ENCODE data around the gene POU3F3. TPM values are rescaled to one million over a fixed set of nuclear protein-coding genes. Genes with fewer than 3 reads are reported as not detected.

Gene POU3F3
- total RNA-seq, 4 donors from 2014 or later, result 0.20 to 25.6 (median 13.5) TPM; not detected in 1

DNA sequence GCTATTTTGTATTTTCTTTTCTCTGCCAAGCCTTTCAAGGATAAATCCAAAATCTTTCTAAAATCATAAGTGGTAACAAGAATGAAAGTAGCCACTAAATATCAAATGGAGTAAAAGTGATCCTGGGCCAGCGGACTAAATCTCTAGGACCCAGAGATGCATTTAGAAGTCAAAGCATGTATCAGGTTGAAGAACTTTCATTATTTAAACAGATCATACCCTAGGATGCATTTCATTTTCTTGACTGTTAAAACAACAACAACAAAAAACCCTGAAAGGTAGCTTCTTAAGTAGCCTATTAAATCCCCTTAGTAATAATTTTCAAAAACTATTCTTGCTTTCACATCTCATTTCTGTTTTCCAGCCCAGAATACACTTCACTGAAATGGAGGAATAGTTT is 4.8 kb upstream of the POU3F3 start:
- peaks cover 100% of the 10 kb centered on the region for H3K27me3 ChIP-seq
- peaks cover 0 to 44% (median 13%) of the 10 kb centered on the region in 3 donors for H3K4me1 ChIP-seq
- H3K27ac ChIP-seq, result peak overlapping the region in 1 of 4 donors; percentile 54
- H3K36me3 ChIP-seq, result no peaks in the 10 kb centered on the region
- H3K9me3 ChIP-seq, result no peaks in the 10 kb centered on the region
- TF ChIP-seq EP300 (IDR thresholded peaks at IDR 0.05) (no peak), CTCF (IDR thresholded peaks at IDR 0.05) (no peak), POLR2A (IDR thresholded peaks at IDR 0.05) (no peak), POLR2AphosphoS5 (IDR thresholded peaks at IDR 0.05) (no peak)
- H3K4me3 ChIP-seq, result no peak overlapping the region
- no peak for ATAC-seq
- 7 to 18% methylated on average over 1 of the region's 1 CpG for WGBS, 2 donors (ENCODE audit: low coverage in 1 of 2)

- no peak for ATAC-seq
- TF ChIP-seq POLR2AphosphoS5 (IDR thresholded peaks at IDR 0.05) (no peak), EP300 (IDR thresholded peaks at IDR 0.05) (no peak), CTCF (IDR thresholded peaks at IDR 0.05) (peak; percentile 32 to 68 (median 56)), POLR2A (IDR thresholded peaks at IDR 0.05) (no peak)
- WGBS, 2 donors (ENCODE audit: low coverage in 1 of 2), result 0 to 10% methylated on average over 5 to 7 of the region's 7 CpGs
- Histone ChIP-seq H3K4me1 (peaks cover 0 to 44% (median 9%) of the 10 kb centered on the region in 3 donors), H3K27ac (peak overlapping the region in 2 of 4 donors; percentile 26 to 53), H3K27me3 (peaks cover 100% of the 10 kb centered on the region), H3K36me3 (no peaks in the 10 kb centered on the region), H3K9me3 (no peaks in the 10 kb centered on the region), H3K4me3 (peak overlapping the region in 1 of 2 donors; percentile 0)
Measured at GRCh38 chr2:104849618-104850141, 4.2 kb upstream of the POU3F3 start.

DNA sequence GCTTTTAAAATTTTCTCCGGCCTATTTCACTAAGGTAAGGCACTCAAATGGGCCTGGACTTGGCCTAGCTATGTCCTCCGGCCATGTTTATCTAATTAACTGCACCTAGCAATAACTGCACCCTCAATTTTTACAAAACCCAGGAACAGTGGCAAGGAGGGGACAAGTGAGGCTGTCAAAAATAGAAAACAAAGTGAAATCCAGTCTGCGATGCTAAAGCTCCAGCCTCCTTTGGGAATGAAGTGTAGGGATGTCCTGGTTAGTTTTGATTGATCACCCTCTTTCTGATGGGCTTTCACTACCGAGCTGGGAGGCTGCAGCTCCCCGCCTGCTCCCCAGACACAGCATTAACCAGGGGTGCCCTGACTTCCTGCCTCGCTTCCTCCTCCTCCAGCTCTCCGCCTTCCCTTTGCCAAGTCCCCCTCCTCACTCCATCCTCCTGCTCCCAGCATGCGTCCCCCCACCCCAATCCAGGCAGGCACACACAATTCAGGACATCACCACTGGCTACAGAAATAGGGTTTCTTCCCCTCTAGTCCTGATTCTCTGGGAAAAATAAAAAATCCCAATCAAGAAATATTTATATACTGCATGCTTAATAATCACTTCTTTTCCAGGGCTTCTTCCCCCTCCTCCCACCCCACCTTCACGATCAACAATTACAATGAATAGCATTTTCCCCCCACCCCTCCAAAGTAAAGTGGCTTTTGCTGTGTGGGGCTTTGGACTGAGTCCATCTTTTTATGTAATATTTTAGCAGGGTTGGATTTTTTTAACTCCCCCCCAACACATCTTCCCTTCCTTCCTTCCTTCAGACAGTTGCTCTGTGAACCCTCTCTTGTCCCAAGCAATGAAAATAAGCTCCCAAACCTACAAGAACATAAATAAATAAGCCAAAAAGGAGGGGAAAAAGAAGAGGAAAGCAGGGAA is 3.3 kb upstream of the POU3F3 start:
- Histone ChIP-seq H3K9me3 (no peaks in the 10 kb centered on the region), H3K27me3 (peaks cover 97% of the 10 kb centered on the region), H3K4me3 (peak overlapping the region in 1 of 2 donors; percentile 0), H3K4me1 (peaks cover 0 to 39% (median 8%) of the 10 kb centered on the region in 3 donors), H3K36me3 (no peaks in the 10 kb centered on the region), H3K27ac (peak overlapping the region in 1 of 4 donors; percentile 53)
- 15 to 28% methylated on average over 5 to 9 of the region's 9 CpGs for WGBS, 2 donors (ENCODE audit: low coverage in 1 of 2)
- no peak for ATAC-seq
- no peak for TF ChIP-seq EP300 (IDR thresholded peaks at IDR 0.05)
- no peak for TF ChIP-seq POLR2A (IDR thresholded peaks at IDR 0.05)
- TF ChIP-seq CTCF (IDR thresholded peaks at IDR 0.05), result no peak
- no peak for TF ChIP-seq POLR2AphosphoS5 (IDR thresholded peaks at IDR 0.05)

DNA sequence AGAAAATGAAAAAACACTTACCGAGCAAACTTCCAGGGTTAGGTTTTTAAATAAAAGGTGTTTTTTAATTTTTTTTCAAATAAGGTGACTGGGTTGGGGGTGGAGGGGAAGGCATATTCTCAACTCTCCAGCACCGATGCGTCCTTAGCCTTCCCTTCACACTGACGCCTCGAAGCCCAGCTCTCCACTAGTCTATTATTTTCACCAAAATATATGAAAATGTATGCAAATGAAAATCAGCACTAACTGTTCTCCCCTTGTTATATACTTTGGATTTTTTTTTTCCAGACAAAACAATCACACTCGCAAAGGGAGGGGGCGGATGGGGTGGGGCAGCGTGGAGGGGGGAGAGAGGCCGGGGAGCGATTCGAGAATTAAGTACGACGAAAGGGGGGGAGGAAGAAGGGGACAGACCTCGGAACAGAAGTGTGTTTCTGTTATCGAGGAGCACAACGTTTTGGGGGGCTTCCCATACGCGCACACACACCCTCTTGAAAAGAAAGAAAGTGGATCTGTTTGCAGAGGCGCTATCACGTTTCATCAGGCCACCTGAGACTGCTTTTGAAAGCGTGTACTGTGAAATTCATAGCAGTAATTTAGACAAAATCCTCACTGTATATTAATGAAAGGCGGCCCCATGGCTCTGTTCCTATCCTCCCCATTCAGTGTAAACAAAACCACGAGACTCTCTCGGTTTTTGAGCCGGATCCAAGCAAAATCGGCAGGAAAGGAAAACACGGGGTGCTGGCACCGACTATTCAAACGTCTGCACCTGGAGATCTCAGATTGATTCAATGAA is 2.4 kb upstream of the POU3F3 start:
- no peak for ATAC-seq
- peak overlapping the region in 1 of 2 donors; percentile 48 for H3K4me3 ChIP-seq
- peaks cover 0 to 42% (median 12%) of the 10 kb centered on the region in 3 donors for H3K4me1 ChIP-seq
- TF ChIP-seq EP300 (IDR thresholded peaks at IDR 0.05) (no peak), POLR2A (IDR thresholded peaks at IDR 0.05) (no peak), POLR2AphosphoS5 (IDR thresholded peaks at IDR 0.05) (no peak), CTCF (IDR thresholded peaks at IDR 0.05) (no peak)
- H3K27me3 ChIP-seq, result peaks cover 97% of the 10 kb centered on the region
- no peaks in the 10 kb centered on the region for H3K9me3 ChIP-seq
- WGBS, 2 donors (ENCODE audit: low coverage in 1 of 2), result 5 to 7% methylated on average over 21 to 29 of the region's 29 CpGs
- no peaks in the 10 kb centered on the region for H3K36me3 ChIP-seq
- H3K27ac ChIP-seq, result peak overlapping the region in 1 of 4 donors; percentile 53
